ENCODE measurements around the gene PUS1.

The PUS1 gene

GRCh38 chr12:131909081-131909751 lies 19.9 kb upstream of the PUS1 start:
- no peak for TF ChIP-seq GATA2 (IDR thresholded peaks at IDR 0.05; ENCODE audit: low read depth, low read length)

DNA sequence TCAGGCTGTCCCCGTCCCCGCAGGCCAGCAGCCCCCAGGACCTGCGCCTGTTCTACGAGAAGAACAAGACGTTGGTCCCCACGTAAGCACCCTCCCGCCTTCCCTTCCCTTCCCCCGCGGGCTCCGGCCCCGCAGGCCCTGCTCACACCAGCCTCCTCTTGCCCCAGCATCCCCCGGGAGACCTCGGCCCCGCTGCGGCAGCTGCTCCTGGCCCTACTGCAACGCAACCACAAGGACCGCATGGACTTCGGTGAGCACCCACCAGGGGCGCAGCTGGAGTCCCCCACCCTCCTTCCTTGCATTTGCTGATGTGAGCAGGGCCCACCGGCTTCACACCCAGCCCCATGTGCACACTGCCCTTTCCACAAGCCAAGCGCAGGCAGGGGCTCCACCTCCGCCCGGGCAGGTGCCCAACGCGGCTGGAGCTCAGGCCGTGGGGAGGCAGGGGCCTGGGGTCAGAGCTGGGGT lies 19.3 kb upstream of the PUS1 start:
- TF ChIP-seq GATA2 (IDR thresholded peaks at IDR 0.05; ENCODE audit: low read depth, low read length) (no peak), GATA3 (IDR thresholded peaks at IDR 0.05; ENCODE audit: low read depth, low read length) (no peak)

GRCh38 chr12:131910302-131911027 lies 18.6 kb upstream of the PUS1 start:
- TF ChIP-seq GATA2 (IDR thresholded peaks at IDR 0.05; ENCODE audit: low read depth, low read length): no peak
- no peak for TF ChIP-seq GATA3 (IDR thresholded peaks at IDR 0.05; ENCODE audit: low read depth, low read length)

GRCh38 chr12:131911028-131911650 lies 17.9 kb upstream of the PUS1 start:
- TF ChIP-seq GATA2 (IDR thresholded peaks at IDR 0.05; ENCODE audit: low read depth, low read length): no peak
- no peak for TF ChIP-seq GATA3 (IDR thresholded peaks at IDR 0.05; ENCODE audit: low read depth, low read length)

- no peak for TF ChIP-seq GATA3 (IDR thresholded peaks at IDR 0.05; ENCODE audit: low read depth, low read length)
- TF ChIP-seq GATA2 (IDR thresholded peaks at IDR 0.05; ENCODE audit: low read depth, low read length): no peak
Observed at GRCh38 chr12:131911851-131912477, 17.1 kb upstream of the PUS1 start.

DNA sequence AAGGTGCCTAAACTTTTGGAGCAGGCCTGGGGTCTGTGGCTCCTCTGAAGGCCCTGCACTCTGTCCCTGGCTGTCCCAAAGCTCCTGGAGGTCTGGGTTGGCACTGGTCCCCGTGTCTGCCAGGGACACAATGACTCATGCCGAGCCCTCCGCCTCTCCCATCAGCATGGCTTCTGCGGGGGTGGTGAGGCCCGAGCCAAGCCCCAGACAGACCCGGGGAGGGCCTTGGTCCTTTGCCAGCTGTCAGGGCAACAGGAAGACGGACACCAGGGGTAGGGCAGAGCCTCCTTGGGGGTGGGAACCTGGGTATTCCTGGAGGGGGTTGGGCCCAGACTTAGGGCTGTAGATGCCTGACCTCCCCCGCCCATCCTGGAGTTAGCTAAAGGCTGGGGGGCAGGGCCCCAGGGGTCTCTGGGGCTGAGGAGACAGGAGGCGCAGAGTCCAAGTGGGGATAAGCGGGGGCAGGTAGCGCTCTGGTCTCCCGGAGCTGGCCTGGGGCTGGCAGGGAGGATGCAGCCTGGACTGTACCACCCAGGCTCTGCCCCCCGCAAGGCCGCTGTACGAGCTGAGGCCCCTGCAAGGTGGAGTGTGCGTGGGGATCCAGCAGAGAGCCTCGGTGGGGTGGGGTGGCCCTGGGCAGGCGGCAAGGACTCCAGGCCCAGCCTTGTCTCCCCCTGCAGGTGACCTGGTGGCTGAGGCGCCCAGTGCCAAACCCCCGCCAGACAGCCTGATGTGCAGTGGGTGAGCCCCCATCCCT lies 16.4 kb upstream of the PUS1 start:
- no peak for TF ChIP-seq GATA3 (IDR thresholded peaks at IDR 0.05; ENCODE audit: low read depth, low read length)
- no peak for TF ChIP-seq GATA2 (IDR thresholded peaks at IDR 0.05; ENCODE audit: low read depth, low read length)

DNA sequence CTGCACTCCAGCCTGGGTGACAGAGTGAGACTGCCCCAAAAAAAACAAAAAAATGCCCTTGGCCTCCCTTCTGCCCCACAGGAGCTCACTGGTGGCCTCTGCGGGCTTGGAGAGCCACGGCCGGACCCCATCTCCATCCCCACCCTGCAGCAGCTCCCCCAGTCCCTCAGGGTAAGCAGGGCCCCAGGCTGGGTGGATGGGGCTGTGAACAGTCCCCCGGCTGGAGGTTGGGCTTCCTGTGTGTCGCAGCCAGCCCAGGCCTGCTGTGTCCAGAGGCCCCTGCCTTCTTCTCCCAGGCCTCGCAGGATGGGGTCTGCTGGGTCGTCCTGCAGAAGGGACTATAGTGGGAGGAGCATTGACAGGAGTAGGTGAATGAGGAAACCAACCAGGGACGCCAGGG lies 15.4 kb upstream of the PUS1 start:
- TF ChIP-seq GATA2 (IDR thresholded peaks at IDR 0.05; ENCODE audit: low read depth, low read length): no peak

DNA sequence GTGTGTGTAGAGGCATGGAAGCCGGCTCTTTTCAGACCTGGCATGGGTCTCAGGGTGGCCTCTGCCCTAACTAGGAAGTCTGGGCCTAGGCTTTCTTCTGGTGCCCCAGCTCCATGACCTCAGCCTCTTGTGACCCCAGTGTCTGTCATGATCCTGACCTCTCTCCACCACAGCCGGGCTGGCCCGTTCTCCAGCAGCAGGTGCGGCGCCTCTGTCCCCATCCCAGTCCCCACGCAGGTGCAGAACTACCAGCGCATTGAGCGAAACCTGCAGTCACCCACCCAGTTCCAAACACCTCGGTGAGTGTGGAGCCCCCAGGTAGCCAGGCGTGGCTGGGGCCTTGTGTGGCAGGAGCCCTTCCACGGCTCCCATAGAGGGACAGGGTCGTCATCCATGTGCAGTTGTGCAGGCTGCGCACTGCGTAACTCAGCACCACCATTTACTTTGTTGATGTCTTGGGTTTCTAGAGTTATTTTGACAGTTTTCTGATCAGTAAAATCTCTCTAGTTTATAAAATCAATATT lies 14.8 kb upstream of the PUS1 start:
- no peak for TF ChIP-seq GATA3 (IDR thresholded peaks at IDR 0.05; ENCODE audit: low read depth, low read length)
- TF ChIP-seq GATA2 (IDR thresholded peaks at IDR 0.05; ENCODE audit: low read depth, low read length): no peak

- TF ChIP-seq GATA3 (IDR thresholded peaks at IDR 0.05; ENCODE audit: low read depth, low read length) (no peak), GATA2 (IDR thresholded peaks at IDR 0.05; ENCODE audit: low read depth, low read length) (no peak)
Observed at GRCh38 chr12:131915000-131915689, 13.9 kb upstream of the PUS1 start.

- TF ChIP-seq GATA3 (IDR thresholded peaks at IDR 0.05; ENCODE audit: low read depth, low read length) (no peak), GATA2 (IDR thresholded peaks at IDR 0.05; ENCODE audit: low read depth, low read length) (no peak)
Observed at GRCh38 chr12:131915823-131916222, 13.3 kb upstream of the PUS1 start.

GRCh38 chr12:131916306-131917138 lies 12.6 kb upstream of the PUS1 start:
- TF ChIP-seq GATA3 (IDR thresholded peaks at IDR 0.05; ENCODE audit: low read depth, low read length) (no peak), GATA2 (IDR thresholded peaks at IDR 0.05; ENCODE audit: low read depth, low read length) (no peak)

DNA sequence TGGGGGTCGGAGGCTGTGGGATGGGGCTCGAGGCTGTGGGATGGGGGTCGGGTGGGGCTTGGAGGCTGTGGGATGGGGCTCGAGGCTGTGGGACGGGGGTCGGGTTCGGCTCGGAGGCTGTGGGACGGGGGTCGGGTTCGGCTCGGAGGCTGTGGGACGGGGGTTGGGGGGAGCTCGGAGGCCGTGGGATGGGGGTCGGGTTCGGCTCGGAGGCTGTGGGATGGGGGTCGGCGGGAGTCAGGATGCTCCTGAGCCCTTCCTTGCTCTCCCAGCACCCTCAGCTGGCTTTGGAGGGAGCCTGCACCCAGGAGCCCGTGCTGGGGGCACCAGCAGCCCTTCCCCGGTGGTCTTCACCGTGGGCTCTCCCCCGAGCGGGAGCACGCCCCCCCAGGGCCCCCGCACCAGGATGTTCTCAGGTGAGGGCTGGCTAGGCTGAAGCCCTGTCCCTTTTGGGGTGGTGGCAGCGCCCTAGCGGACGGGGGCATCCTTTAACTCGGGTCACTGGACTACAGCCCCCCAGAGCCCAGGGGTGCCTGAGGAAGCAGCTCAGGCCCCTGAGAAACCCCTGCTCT lies 11.9 kb upstream of the PUS1 start:
- TF ChIP-seq GATA3 (IDR thresholded peaks at IDR 0.05; ENCODE audit: low read depth, low read length) (no peak), GATA2 (IDR thresholded peaks at IDR 0.05; ENCODE audit: low read depth, low read length) (no peak)

Measured in SH-SY5Y (cell line).